ENCODE measurements around the gene SNX12. TPM values are rescaled to one million over a fixed set of nuclear protein-coding genes. Genes with fewer than 3 reads are reported as not detected.
"Not testable (repeated sequence)": the region's sequence is repeated elsewhere in the genome, so short reads cannot be mapped to it uniquely, and the experiment has no call there.

SNX12 gene
- total RNA-seq, 6 experiments from 2014 or later = 87.0 to 101 (median 91.1) TPM

GRCh38 chrX:71053217-71053621 lies 14.9 kb downstream of the SNX12 start:
- no peak for DNase-seq

GRCh38 chrX:71052721-71053120 lies 15.4 kb downstream of the SNX12 start:
- Mint-ChIP-seq H3K9me3 (no peaks in the 10 kb centered on the region), H3K36me3 (ENCODE audit: low read depth) (no peaks in the 10 kb centered on the region; the same call in 1 of the 2 replicates), H3K27ac (no peak overlapping the region), H3K27me3 (ENCODE audit: insufficient read depth) (no peaks in the 10 kb centered on the region), H3K4me3 (no peak overlapping the region), H3K4me1 (ENCODE audit: low read depth) (peaks cover 13% of the 10 kb centered on the region)
- DNase-seq = no peak
- TF ChIP-seq CTCF (IDR thresholded peaks at IDR 0.05) = no peak

More at GRCh38 chrX:71053217-71053621, 14.9 kb downstream of the SNX12 start:
- no peaks in the 10 kb centered on the region for H3K27me3 Mint-ChIP-seq (ENCODE audit: insufficient read depth)
- H3K4me1 Mint-ChIP-seq (ENCODE audit: low read depth) = peaks cover 18% of the 10 kb centered on the region
- H3K36me3 Mint-ChIP-seq (ENCODE audit: low read depth) = peaks cover 4% of the 10 kb centered on the region
- no peak overlapping the region for H3K4me3 Mint-ChIP-seq
- TF ChIP-seq CTCF (IDR thresholded peaks at IDR 0.05) = no peak
- no peaks in the 10 kb centered on the region for H3K9me3 Mint-ChIP-seq
- no peak overlapping the region for H3K27ac Mint-ChIP-seq

- not testable (repeated sequence) for H3K4me1 Mint-ChIP-seq (ENCODE audit: low read depth); DNase-seq; H3K27me3 Mint-ChIP-seq (ENCODE audit: insufficient read depth)
Measured at GRCh38 chrX:71047891-71048290, 20.2 kb downstream of the SNX12 start.

GRCh38 chrX:71017396-71017939 lies 50.7 kb downstream of the SNX12 start:
- no peak for TF ChIP-seq CTCF (IDR thresholded peaks at IDR 0.05)
- Mint-ChIP-seq H3K27me3 (ENCODE audit: insufficient read depth) (peaks cover 2% of the 10 kb centered on the region; the same call in 1 of the 2 replicates), H3K9me3 (no peaks in the 10 kb centered on the region), H3K4me3 (no peak overlapping the region), H3K27ac (no peak overlapping the region; the same call in 1 of the 2 replicates), H3K36me3 (ENCODE audit: low read depth) (no peaks in the 10 kb centered on the region; the same call in 1 of the 2 replicates), H3K4me1 (ENCODE audit: low read depth) (peaks cover 6% of the 10 kb centered on the region; the same call in 1 of the 2 replicates)
- DNase-seq = peak; percentile 2

More at GRCh38 chrX:71047891-71048290, 20.2 kb downstream of the SNX12 start:
- not testable (repeated sequence) for H3K4me3 Mint-ChIP-seq; H3K36me3 Mint-ChIP-seq (ENCODE audit: low read depth); H3K9me3 Mint-ChIP-seq; H3K27ac Mint-ChIP-seq

Other genes starting within 250 kb of the SNX12 start
- gene TEX11, start 159.6 kb downstream of the SNX12 start, total RNA-seq (2021; fragmentation: NEBNext Ultra II Directional; extraction: Animal tissue kit (Norgen Biotek cat#: 25700)) = not detected
- gene SLC7A3, start 137.2 kb downstream of the SNX12 start, total RNA-seq (2021; fragmentation: NEBNext Ultra II Directional; extraction: Animal tissue kit (Norgen Biotek cat#: 25700)) = not detected
- 1 to 10 TPM; 4.0 to 8.1 (median 6.0) TPM for gene FOXO4, start 27.5 kb upstream of the SNX12 start, total RNA-seq (2021; fragmentation: NEBNext Ultra II Directional; extraction: Animal tissue kit (Norgen Biotek cat#: 25700))
- not detected for gene CXorf65, start 38.4 kb upstream of the SNX12 start, total RNA-seq (2021; fragmentation: NEBNext Ultra II Directional; extraction: Animal tissue kit (Norgen Biotek cat#: 25700))
- gene IL2RG, start 43.2 kb upstream of the SNX12 start, total RNA-seq (2021; fragmentation: NEBNext Ultra II Directional; extraction: Animal tissue kit (Norgen Biotek cat#: 25700)) = under 1 TPM in 2 of 6 experiments, not detected in 4; 0.37 to 0.43 TPM
- gene MED12, start 50.3 kb upstream of the SNX12 start, total RNA-seq (2021; fragmentation: NEBNext Ultra II Directional; extraction: Animal tissue kit (Norgen Biotek cat#: 25700)) = 10 to 100 TPM; 22.8 to 31.2 (median 28.5) TPM
- gene NLGN3, start 76.5 kb upstream of the SNX12 start, total RNA-seq (2021; fragmentation: NEBNext Ultra II Directional; extraction: Animal tissue kit (Norgen Biotek cat#: 25700)) = under 1 TPM; 0.14 to 0.48 (median 0.29) TPM
- gene GJB1, start 154.9 kb upstream of the SNX12 start, total RNA-seq (2021; fragmentation: NEBNext Ultra II Directional; extraction: Animal tissue kit (Norgen Biotek cat#: 25700)) = not detected
- gene ZMYM3, start 185.8 kb upstream of the SNX12 start, total RNA-seq (2021; fragmentation: NEBNext Ultra II Directional; extraction: Animal tissue kit (Norgen Biotek cat#: 25700)) = 10 to 100 TPM; 26.3 to 32.4 (median 28.4) TPM
- gene NONO, start 215.3 kb upstream of the SNX12 start, total RNA-seq (2021; fragmentation: NEBNext Ultra II Directional; extraction: Animal tissue kit (Norgen Biotek cat#: 25700)) = 100 to 1,000 TPM; 367 to 495 (median 421) TPM
- under 1 TPM; 0.50 to 0.95 (median 0.57) TPM for gene ITGB1BP2, start 233.4 kb upstream of the SNX12 start, total RNA-seq (2021; fragmentation: NEBNext Ultra II Directional; extraction: Animal tissue kit (Norgen Biotek cat#: 25700))